LNCAP (cell line): ENCODE measurements around the gene H2AZ1.

ENCODE experiments used
- TF ChIP-seq, protein P1 (sequence below): fragments of 450-650 bp; IDR thresholded peaks from 2 replicates; pipeline ENCODE4 v1.5.1; 2017; ENCODE audit warnings: mild to moderate bottlenecking

H2AZ1 gene

DNA sequence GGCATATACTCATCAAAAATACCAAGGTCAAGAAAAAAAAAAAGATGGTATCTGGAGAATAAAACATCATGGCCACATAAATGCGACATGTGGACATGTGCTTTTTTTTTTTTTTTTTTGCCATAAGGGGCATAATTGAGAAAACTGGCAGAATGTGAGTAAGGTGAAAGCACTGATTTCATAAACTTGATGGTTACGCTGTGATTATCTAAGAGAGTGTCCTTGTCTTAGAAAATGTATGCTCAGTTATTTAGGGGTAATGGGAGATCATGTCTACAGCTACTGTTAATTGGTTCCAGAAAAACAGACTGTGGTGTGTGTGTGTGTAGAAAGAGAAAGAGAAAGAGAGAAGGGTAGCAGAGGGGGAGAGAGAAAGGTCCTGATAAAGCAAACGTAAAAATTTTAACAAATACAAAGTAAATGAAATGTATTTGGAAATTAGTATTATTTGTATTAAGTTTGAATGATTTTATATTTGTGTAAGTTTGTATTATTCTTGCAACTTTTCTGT is 11.8 kb downstream of the H2AZ1 start:
- TF ChIP-seq, protein P1, sequence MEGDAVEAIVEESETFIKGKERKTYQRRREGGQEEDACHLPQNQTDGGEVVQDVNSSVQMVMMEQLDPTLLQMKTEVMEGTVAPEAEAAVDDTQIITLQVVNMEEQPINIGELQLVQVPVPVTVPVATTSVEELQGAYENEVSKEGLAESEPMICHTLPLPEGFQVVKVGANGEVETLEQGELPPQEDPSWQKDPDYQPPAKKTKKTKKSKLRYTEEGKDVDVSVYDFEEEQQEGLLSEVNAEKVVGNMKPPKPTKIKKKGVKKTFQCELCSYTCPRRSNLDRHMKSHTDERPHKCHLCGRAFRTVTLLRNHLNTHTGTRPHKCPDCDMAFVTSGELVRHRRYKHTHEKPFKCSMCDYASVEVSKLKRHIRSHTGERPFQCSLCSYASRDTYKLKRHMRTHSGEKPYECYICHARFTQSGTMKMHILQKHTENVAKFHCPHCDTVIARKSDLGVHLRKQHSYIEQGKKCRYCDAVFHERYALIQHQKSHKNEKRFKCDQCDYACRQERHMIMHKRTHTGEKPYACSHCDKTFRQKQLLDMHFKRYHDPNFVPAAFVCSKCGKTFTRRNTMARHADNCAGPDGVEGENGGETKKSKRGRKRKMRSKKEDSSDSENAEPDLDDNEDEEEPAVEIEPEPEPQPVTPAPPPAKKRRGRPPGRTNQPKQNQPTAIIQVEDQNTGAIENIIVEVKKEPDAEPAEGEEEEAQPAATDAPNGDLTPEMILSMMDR, result no peak

GRCh38 chr4:99934891-99935290 is 15.2 kb downstream of the H2AZ1 start:
- TF ChIP-seq, protein P1, result no peak

- TF ChIP-seq, protein P1, result no peak
These were observed 22.5 kb downstream of the H2AZ1 start for GRCh38 chr4:99927566-99927965.

DNA sequence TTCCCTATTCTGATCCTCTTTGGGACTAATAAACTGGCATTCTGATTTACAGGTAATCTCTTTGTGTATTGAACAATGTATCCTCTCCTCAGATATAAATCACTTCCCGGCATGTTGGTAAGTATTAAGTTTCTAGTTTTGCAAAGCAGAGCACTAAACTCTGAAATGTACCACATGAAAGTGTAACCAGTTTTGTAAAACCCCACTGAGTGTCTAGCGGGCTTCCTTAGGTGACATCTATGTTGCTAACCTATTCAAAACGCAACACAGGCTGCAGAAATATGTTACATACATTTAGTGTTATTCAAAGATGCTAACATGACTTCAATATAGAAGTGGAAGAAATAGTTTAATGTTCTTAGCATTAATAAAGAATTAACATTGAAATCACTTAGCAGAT is 28.9 kb downstream of the H2AZ1 start:
- TF ChIP-seq, protein P1, result no peak

GRCh38 chr4:99918656-99919055 is 31.4 kb downstream of the H2AZ1 start:
- TF ChIP-seq, protein P1, result no peak

DNA sequence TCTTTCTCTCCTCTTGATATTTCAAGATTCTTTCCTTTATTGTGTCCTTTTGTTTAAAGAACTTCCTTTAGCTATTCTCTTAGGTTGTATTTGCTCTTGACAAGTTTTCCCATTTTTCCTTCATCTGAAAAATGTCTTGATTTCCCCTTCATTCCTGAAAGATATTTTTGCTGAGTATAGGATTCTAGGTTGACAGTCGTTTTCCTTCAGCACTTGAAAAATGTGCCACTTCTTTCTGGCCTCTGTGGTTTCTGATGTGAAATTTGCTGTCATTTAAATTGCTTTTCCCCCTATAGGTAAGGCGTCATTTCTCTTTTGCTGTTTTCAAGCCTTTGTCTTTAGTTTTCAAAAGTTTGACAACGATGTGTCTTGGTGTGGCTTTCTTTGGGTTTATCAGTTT is 32.5 kb downstream of the H2AZ1 start:
- TF ChIP-seq, protein P1, result no peak

GRCh38 chr4:99915449-99915848 is 34.6 kb downstream of the H2AZ1 start:
- TF ChIP-seq, protein P1, result no peak
